ENCODE data around the gene TBC1D9.
"Not testable (repeated sequence)": the region's sequence is repeated elsewhere in the genome, so short reads cannot be mapped to it uniquely, and the experiment has no call there.

Gene TBC1D9

GRCh38 chr4:140753329-140753728 lies 2.9 kb downstream of the TBC1D9 start:
- no peak for DNase-seq (ENCODE audit: low read depth)

GRCh38 chr4:140752291-140753068 lies 3.7 kb downstream of the TBC1D9 start:
- no peak for DNase-seq (ENCODE audit: low read depth)

GRCh38 chr4:140750470-140750869 lies 5.7 kb downstream of the TBC1D9 start:
- no peak for DNase-seq (ENCODE audit: low read depth)

GRCh38 chr4:140748171-140748570 lies 8.0 kb downstream of the TBC1D9 start:
- no peak for DNase-seq (ENCODE audit: low read depth)

- DNase-seq (ENCODE audit: low read depth) = not testable (repeated sequence)
These were observed 9.6 kb downstream of the TBC1D9 start for GRCh38 chr4:140746546-140746945.

GRCh38 chr4:140744421-140744820 lies 11.8 kb downstream of the TBC1D9 start:
- no peak for DNase-seq (ENCODE audit: low read depth)

- DNase-seq (ENCODE audit: low read depth) = no peak
These were observed 12.8 kb downstream of the TBC1D9 start for GRCh38 chr4:140743194-140743931.

GRCh38 chr4:140742838-140743193 lies 13.4 kb downstream of the TBC1D9 start:
- no peak for DNase-seq (ENCODE audit: low read depth)

GRCh38 chr4:140740906-140741670 lies 15.1 kb downstream of the TBC1D9 start:
- DNase-seq (ENCODE audit: low read depth) = no peak

- no peak for DNase-seq (ENCODE audit: low read depth)
These were observed 15.8 kb downstream of the TBC1D9 start for GRCh38 chr4:140740422-140740821.

- DNase-seq (ENCODE audit: low read depth) = no peak
These were observed 16.2 kb downstream of the TBC1D9 start for GRCh38 chr4:140739971-140740370.

GRCh38 chr4:140738139-140738538 lies 18.0 kb downstream of the TBC1D9 start:
- no peak for DNase-seq (ENCODE audit: low read depth)

GRCh38 chr4:140736669-140737343 lies 19.4 kb downstream of the TBC1D9 start:
- no peak for DNase-seq (ENCODE audit: low read depth)

GRCh38 chr4:140735779-140736391 lies 20.3 kb downstream of the TBC1D9 start:
- DNase-seq (ENCODE audit: low read depth) = no peak

- DNase-seq (ENCODE audit: low read depth) = no peak
These were observed 20.9 kb downstream of the TBC1D9 start for GRCh38 chr4:140735317-140735716.

- no peak for DNase-seq (ENCODE audit: low read depth)
These were observed 23.4 kb downstream of the TBC1D9 start for GRCh38 chr4:140732780-140733179.

GRCh38 chr4:140729344-140730049 lies 26.7 kb downstream of the TBC1D9 start:
- DNase-seq (ENCODE audit: low read depth) = no peak

GRCh38 chr4:140726776-140727500 lies 29.2 kb downstream of the TBC1D9 start:
- DNase-seq (ENCODE audit: low read depth) = no peak

- DNase-seq (ENCODE audit: low read depth) = no peak
These were observed 30.6 kb downstream of the TBC1D9 start for GRCh38 chr4:140725556-140725955.

- DNase-seq (ENCODE audit: low read depth) = no peak
These were observed 31.4 kb downstream of the TBC1D9 start for GRCh38 chr4:140724760-140725159.
